K562 (cell line): ENCODE measurements around the gene NT5DC4. TPM values are rescaled to one million over a fixed set of nuclear protein-coding genes. Genes with fewer than 3 reads are reported as not detected.

ENCODE experiments used
- CREB5 ChIP-seq: fragments of 250-450 bp; sonication (Bioruptor Pico); IDR thresholded peaks from 2 replicates; pipeline ENCODE4 v1.5.0; 2020; ENCODE audit warnings: mild to moderate bottlenecking
- HIVEP1 ChIP-seq: fragments of 250-450 bp; sonication (Bioruptor Pico); IDR thresholded peaks from 2 replicates; pipeline ENCODE4 v1.4.0; 2020; ENCODE audit warnings: mild to moderate bottlenecking
- NKRF ChIP-seq: fragments of 450-650 bp; IDR thresholded peaks from 2 replicates; pipeline ENCODE4 v1.6.1; 2016; ENCODE audit warnings: borderline replicate concordance
- REST ChIP-seq, 2 experiments: fragments of 450-650 bp; formaldehyde crosslinking in 1 of 2; IDR thresholded peaks; 2 replicates each; pipeline versions ENCODE4 v1.4.0 to v1.6.1; 2014 to 2020; ENCODE audit warnings: mild to moderate bottlenecking in 2 of 2, borderline replicate concordance in 1 of 2, low read depth in 1 of 2
- SRF ChIP-seq, 2 experiments: fragments of 250-450, 450-650 bp in 1 of 2; sonication (Bioruptor Pico) in 1 of 2; sonication (generic) in 1 of 2; formaldehyde crosslinking; IDR thresholded peaks; 2 replicates each; pipeline versions ENCODE4 v1.5.0 to v1.5.1; 2020 to 2022; ENCODE audit warnings: mild to moderate bottlenecking in 1 of 2, missing genetic modification reagents in 1 of 2
- VEZF1 ChIP-seq: fragments of 200-800 bp; sonication (Bioruptor generic); IDR thresholded peaks from 2 replicates; pipeline ENCODE4 v1.6.1; 2017; ENCODE audit warnings: missing genetic modification characterization, missing compliant biosample characterization
- ZNF280B ChIP-seq: fragments of 250-450 bp; sonication (Bioruptor Pico); IDR thresholded peaks from 2 replicates; pipeline ENCODE4 v1.5.1; 2021; ENCODE audit warnings: mild to moderate bottlenecking
- ZNF584 ChIP-seq: fragments of 200-800 bp; sonication (Bioruptor generic); IDR thresholded peaks from 2 replicates; pipeline ENCODE4 v1.6.1; 2016; ENCODE audit warnings: low read depth, mild to moderate bottlenecking, missing genetic modification characterization, missing compliant biosample characterization
- polyA plus RNA-seq, 8 experiments: library from polyadenylated mRNA; depleted of rRNA in 4 of 8; stranded (reverse) in 5 of 8; unstranded in 3 of 8; fragments of >200 nt; fragmentation: Nextera tagmentation in 2 of 8; fragmentation: Illumina TruSeq in 1 of 8; extraction: Ambion mirVana in 2 of 8; extraction: Trizol in 1 of 8; gene quantifications; 2 replicates each; pipeline versions ENCODE4 v1.2.1 to v1.2.3, GENCODE V29; 2011 to 2014; ENCODE audit warnings: inconsistent platforms in 1 of 8, missing spikeins in 1 of 8
- total RNA-seq, 7 experiments: library from RNA; depleted of rRNA in 6 of 7; stranded (reverse); fragments of >200 nt in 6 of 7; fragmentation: Illumina TruSeq in 2 of 7; extraction: Trizol in 2 of 7; gene quantifications; 2 replicates each; pipeline versions ENCODE4 v1.2.1 to v1.2.3, GENCODE V29; 2011 to 2021; ENCODE audit warnings: low replicate concordance in 1 of 7

NT5DC4 gene
- total and polyA plus RNA-seq, 9 of the 15 experiments (the other 6 are each of a cell fraction or from before 2014, with no cell fraction given), result 0.44 to 6.9 (median 2.5) TPM

- TF ChIP-seq REST (IDR thresholded peaks at IDR 0.05; ENCODE audit: borderline replicate concordance), result 0 out of 2 replicates have a peak, but pooled peaks have one; percentile 7
- no peak for TF ChIP-seq REST (CRISPR knock-in tag; IDR thresholded peaks at IDR 0.05; ENCODE audit: low read depth)
- no peak for TF ChIP-seq ZNF280B
- no peak for TF ChIP-seq SRF (CRISPR knock-in tag; IDR thresholded peaks at IDR 0.05)
- no peak for TF ChIP-seq CREB5 (CRISPR knock-in tag)
- TF ChIP-seq HIVEP1, result no peak
- no peak for TF ChIP-seq NKRF
- TF ChIP-seq VEZF1 (CRISPR knock-in tag), result peak; percentile 25; the same call in 1 of the 2 replicates
- no peak for TF ChIP-seq ZNF584 (CRISPR knock-in tag)
Observed at GRCh38 chr2:112712903-112713584, 7.8 kb upstream of the NT5DC4 start (continued).
